ENCODE results near the gene AKAP8. TPM values are rescaled to one million over a fixed set of nuclear protein-coding genes. Genes with fewer than 3 reads are reported as not detected.

Gene AKAP8
- total RNA-seq, 4 donors from 2014 or later, result 20.1 to 32.9 (median 29.1) TPM

DNA sequence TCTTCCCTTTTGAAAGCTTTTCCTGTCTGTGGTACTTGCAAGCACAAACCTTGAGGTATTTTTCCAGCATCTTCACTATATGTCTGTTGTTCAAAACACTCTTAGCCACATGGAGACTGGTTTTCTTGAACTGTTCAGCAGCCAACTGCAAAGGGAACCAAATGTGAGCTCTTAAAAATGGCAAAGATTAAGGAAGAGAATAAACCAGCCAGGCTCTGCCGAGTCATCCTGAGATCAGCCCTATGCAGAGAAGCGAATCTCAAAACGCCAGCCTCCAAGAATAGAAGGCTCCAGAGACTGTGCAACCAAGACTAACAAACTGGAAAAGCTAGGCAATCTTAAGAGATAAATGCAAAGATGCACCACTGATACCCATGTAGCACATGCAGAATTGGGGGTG is 20.7 kb downstream of the AKAP8 start:
- TF ChIP-seq, protein P1, sequence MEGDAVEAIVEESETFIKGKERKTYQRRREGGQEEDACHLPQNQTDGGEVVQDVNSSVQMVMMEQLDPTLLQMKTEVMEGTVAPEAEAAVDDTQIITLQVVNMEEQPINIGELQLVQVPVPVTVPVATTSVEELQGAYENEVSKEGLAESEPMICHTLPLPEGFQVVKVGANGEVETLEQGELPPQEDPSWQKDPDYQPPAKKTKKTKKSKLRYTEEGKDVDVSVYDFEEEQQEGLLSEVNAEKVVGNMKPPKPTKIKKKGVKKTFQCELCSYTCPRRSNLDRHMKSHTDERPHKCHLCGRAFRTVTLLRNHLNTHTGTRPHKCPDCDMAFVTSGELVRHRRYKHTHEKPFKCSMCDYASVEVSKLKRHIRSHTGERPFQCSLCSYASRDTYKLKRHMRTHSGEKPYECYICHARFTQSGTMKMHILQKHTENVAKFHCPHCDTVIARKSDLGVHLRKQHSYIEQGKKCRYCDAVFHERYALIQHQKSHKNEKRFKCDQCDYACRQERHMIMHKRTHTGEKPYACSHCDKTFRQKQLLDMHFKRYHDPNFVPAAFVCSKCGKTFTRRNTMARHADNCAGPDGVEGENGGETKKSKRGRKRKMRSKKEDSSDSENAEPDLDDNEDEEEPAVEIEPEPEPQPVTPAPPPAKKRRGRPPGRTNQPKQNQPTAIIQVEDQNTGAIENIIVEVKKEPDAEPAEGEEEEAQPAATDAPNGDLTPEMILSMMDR (IDR thresholded peaks at IDR 0.05; ENCODE audit: low read depth), result no peak

DNA sequence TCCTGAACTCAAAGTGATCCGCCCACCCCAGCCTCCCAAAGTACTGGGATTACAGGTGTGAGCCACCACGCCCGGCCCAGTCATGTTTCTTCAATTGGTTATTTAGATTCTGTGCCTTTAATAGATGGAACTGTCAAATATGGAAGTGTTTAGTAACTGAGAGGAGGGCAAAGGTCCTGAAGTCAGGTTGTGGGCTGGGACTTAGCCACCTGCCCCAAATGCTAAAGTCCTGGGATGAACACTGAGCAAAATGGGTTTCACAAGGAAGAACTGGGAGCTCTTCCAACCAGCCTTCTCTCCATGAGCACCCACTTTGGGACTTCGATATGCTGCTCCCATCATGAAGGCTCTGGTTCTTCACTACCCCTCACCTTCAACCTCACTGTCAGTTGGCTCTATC is 21.7 kb downstream of the AKAP8 start:
- TF ChIP-seq, protein P1 (IDR thresholded peaks at IDR 0.05; ENCODE audit: low read depth), result no peak

DNA sequence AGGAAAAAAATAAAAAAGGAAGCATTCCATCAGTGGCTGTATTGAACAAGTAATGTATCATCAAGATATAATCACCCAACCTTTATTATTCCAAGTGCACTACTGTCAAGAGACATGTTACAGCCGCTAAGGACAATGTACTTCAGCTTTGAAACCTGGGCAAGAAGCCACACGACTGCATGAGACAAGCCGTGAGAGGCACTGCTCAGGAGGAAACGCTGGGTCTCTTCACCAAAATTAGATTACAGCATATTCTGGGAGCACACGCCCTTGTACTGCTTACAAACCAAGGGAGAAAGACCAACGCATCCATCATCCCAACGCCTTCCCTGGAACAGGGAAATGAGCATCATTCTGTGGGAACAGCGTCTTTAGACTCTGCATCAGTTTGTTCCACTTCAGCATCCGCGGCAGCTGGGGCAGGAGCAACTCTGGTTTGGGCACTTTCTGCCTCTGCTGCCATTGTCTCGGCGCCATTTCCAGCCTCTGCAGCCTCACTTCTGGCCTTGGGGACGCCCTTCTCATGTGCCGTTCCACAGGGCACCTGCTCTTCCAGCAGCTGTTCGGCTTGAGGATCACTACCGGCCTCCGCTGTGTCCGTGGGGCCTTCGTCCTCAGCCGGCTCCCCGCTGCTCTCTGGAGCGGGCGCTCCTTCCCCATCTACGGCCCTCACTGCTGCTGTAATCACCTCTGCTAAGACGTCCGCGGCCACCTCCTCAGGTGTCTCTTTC is 24.9 kb downstream of the AKAP8 start:
- TF ChIP-seq, protein P1 (IDR thresholded peaks at IDR 0.05; ENCODE audit: low read depth), result no peak

DNA sequence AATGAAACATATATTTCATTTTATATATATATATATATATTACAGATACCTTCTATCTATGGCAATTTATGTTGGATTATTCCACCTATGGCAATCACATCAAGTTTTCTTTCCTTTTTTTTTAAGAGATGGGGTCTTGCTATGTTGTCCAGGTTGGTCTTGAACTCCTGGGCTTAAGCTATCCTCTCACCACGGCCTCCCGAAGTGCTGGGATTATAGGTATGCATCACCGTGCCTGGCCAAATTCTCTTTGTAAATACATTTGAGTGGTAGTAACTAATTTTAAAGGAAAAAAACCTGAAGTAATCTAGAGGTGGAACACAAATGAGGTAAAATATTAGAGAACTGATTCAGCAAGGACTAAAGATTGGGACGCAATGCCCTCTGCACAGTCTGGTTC is 25.7 kb downstream of the AKAP8 start:
- TF ChIP-seq, protein P1 (IDR thresholded peaks at IDR 0.05; ENCODE audit: low read depth), result no peak

DNA sequence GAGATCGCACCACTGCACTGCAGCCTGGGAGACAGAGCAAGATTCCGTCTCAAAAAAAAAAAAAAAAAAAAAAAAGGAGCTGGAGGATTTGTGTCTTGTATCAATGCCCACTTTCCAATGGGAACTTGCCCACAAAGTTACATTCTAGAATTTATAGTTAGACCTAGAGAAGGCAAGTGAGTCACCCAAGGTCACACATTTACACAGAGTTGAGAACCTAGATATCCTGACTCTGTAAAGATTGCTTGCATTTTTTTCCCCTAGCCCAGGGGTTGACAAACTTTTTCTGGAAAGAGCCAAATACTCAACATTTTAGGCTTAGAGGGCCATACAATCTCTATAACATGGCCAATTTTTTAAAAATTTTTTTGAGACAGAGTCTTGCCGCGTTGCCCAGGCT is 39.5 kb downstream of the AKAP8 start:
- TF ChIP-seq, protein P1 (IDR thresholded peaks at IDR 0.05; ENCODE audit: low read depth), result no peak

DNA sequence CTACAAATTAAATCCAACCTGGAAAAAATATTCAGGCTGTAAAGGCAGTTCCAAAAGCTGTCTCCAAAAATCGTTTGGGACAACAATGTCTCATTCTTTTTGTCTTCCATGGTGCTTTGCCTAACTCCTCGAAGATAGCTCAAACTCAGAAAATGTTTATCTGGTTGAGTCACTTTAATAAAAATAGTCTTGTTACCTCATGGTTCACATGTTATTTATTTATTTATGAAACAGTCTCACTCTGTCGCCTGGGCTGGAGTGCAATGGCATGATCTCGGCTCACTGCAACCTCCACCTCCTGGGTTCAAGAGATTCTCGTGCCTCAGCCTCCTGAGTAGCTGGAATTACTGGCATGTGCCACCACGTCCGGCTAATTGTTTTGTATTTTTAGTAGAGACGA is 42.4 kb downstream of the AKAP8 start:
- TF ChIP-seq, protein P1 (IDR thresholded peaks at IDR 0.05; ENCODE audit: low read depth), result no peak

DNA sequence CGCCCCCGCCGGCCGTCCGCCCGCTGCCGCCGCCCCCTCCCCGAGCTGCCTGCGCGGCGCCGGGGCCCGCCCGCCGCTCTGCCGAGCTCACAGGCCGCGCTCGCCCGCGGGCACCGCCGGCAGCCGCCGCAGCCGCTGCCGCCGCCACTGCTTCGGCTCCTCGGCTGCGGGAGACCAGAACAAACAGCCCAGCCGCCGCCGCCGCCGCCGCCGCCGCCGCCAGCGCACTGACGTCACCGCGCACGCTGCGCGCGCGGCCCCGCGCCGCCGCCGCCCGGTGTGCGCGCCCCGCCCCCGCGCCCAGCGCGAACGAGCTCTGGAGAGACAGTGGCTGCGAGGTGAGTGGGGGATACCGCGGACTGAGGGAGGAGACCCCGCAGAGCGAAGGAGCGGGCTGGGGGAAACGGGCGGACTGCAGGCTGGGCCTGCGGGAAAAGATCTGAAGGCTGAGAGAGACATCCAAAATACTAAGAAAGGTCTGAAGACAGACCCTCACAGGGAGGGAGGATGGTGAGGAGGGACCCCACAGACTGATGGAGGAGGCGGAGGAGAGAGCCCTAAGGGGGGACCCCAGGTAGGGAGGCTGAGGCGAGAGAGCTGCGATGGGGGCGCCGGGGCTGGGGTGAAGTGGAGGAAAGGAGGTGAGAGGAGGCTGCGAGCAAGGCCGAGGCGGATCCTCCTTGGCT is 47.1 kb downstream of the AKAP8 start, which contains the start of gene BRD4:
Gene BRD4, minus strand, starts transcription at position 229 of the 686 bp plus-strand sequence. CDS start 59,440 bp downstream, outside the sequence.
- TF ChIP-seq, protein P1 (IDR thresholded peaks at IDR 0.05; ENCODE audit: low read depth), result no peak
